Smooth muscle cell (in vitro differentiated cells): ENCODE results near the gene ZNF485. TPM values are rescaled to one million over a fixed set of nuclear protein-coding genes. Genes with fewer than 3 reads are reported as not detected.

Source experiments
- DNase-seq: peaks from one replicate; lab custom pipeline; 2025; ENCODE audit not compliant: unreplicated experiment; lab: John Stamatoyannopoulos, UW
- H2AFZ ChIP-seq: fragments of 200-600 bp; sonication (generic); 2 replicates; pipeline ENCODE4 v1.6.0; 2016; ENCODE audit warnings: antibody characterized with exemption, low read depth, mild to moderate bottlenecking
- H3F3A ChIP-seq: fragments of 200-600 bp; sonication (generic); 2 replicates; pipeline ENCODE4 v1.6.0; 2017; ENCODE audit warnings: antibody characterized with exemption, low read depth
- H3K27ac ChIP-seq: fragments of 200-600 bp; sonication (generic); 2 replicates; pipeline ENCODE4 v1.5.1; 2016; ENCODE audit warnings: low read depth, mild to moderate bottlenecking
- H3K27me3 ChIP-seq: fragments of 200-600 bp; sonication (generic); 2 replicates; pipeline ENCODE4 v1.6.1; 2016; ENCODE audit warnings: low read depth, mild to moderate bottlenecking
- H3K36me3 ChIP-seq: fragments of 200-600 bp; sonication (generic); 2 replicates; pipeline ENCODE4 v1.5.1; 2016; ENCODE audit warnings: low read depth
- H3K4me1 ChIP-seq: fragments of 200-600 bp; sonication (generic); 2 replicates; pipeline ENCODE4 v1.5.1; 2016; ENCODE audit warnings: low read depth
- H3K4me2 ChIP-seq: fragments of 200-600 bp; sonication (generic); 2 replicates; pipeline ENCODE4 v1.6.0; 2016; ENCODE audit warnings: mild to moderate bottlenecking
- H3K4me3 ChIP-seq: fragments of 200-600 bp; sonication (generic); 2 replicates; pipeline ENCODE4 v1.5.1; 2016; ENCODE audit warnings: mild to moderate bottlenecking
- H3K79me2 ChIP-seq: fragments of 200-600 bp; sonication (generic); 2 replicates; pipeline ENCODE4 v1.6.0; 2016; ENCODE audit warnings: low read depth, mild to moderate bottlenecking
- H3K9ac ChIP-seq: fragments of 200-600 bp; sonication (generic); 2 replicates; pipeline ENCODE4 v1.6.0; 2016; ENCODE audit warnings: low read depth
- H3K9me3 ChIP-seq: fragments of 200-600 bp; sonication (generic); replicated peaks from 2 replicates; pipeline ENCODE4 v1.5.1; 2016; ENCODE audit warnings: low read depth
- H4K20me1 ChIP-seq: fragments of 200-600 bp; sonication (generic); 2 replicates; pipeline ENCODE4 v1.6.0; 2016; ENCODE audit warnings: low read depth
- CTCF ChIP-seq: fragments of 200-600 bp; sonication (generic); IDR thresholded peaks from 2 replicates; pipeline ENCODE4 v1.5.1; 2017; ENCODE audit warnings: borderline replicate concordance, mild to moderate bottlenecking, antibody characterized with exemption; ENCODE audit not compliant: insufficient read depth, poor library complexity, severe bottlenecking
- WGBS: methylation state at CpG from one replicate; pipeline ENCODE4 v1.1.7; 2016; ENCODE audit warnings: low lambda C conversion rate; 5-methylcytosine and 5-hydroxymethylcytosine counted together
- polyA plus RNA-seq: library from polyadenylated mRNA; unstranded; fragments of >200 nt; fragmentation: Nextera tagmentation; extraction: Ambion mirVana; gene quantifications from 2 replicates; pipeline ENCODE4 v1.2.1, GENCODE V29; 2016
- total RNA-seq: library from RNA; depleted of rRNA; stranded (reverse); fragments of >200 nt; gene quantifications from 2 replicates; pipeline ENCODE4 v1.2.3, GENCODE V29; 2014

The ZNF485 gene
- total and polyA plus RNA-seq, 2 experiments from 2014 or later: 1.8 to 2.9 TPM

GRCh38 chr10:43665054-43665453 lies 58.8 kb downstream of the ZNF485 start:
- no peaks in the 10 kb centered on the region for H4K20me1 ChIP-seq
- H3K27me3 ChIP-seq: no peaks in the 10 kb centered on the region
- no peaks in the 10 kb centered on the region for H3K4me1 ChIP-seq
- no peaks in the 10 kb centered on the region for H3K79me2 ChIP-seq
- DNase-seq: no peak
- no peaks in the 10 kb centered on the region for H3F3A ChIP-seq
- WGBS: 83% methylated on average over 3 of the region's 3 CpGs
- H3K4me2 ChIP-seq: no peak overlapping the region
- H3K36me3 ChIP-seq: no peaks in the 10 kb centered on the region
- H3K4me3 ChIP-seq: no peak overlapping the region
- no peak overlapping the region for H3K9ac ChIP-seq
- H3K9me3 ChIP-seq: no peaks in the 10 kb centered on the region
- no peak overlapping the region for H3K27ac ChIP-seq
- no peak for TF ChIP-seq CTCF
- no peak overlapping the region for H2AFZ ChIP-seq

GRCh38 chr10:43666552-43666951 lies 60.3 kb downstream of the ZNF485 start:
- no peak overlapping the region for H2AFZ ChIP-seq
- WGBS: 84% methylated on average over 9 of the region's 9 CpGs
- TF ChIP-seq CTCF: no peak
- H3K27ac ChIP-seq: no peak overlapping the region
- H3K4me1 ChIP-seq: no peaks in the 10 kb centered on the region
- no peaks in the 10 kb centered on the region for H3K79me2 ChIP-seq
- peak overlapping the region; percentile 91 for H3K4me2 ChIP-seq
- H3K9me3 ChIP-seq: no peaks in the 10 kb centered on the region
- H3K4me3 ChIP-seq: no peak overlapping the region
- H3F3A ChIP-seq: no peaks in the 10 kb centered on the region
- no peaks in the 10 kb centered on the region for H3K36me3 ChIP-seq
- no peak overlapping the region for H3K9ac ChIP-seq
- DNase-seq: no peak
- peaks cover 12% of the 10 kb centered on the region for H3K27me3 ChIP-seq
- H4K20me1 ChIP-seq: no peaks in the 10 kb centered on the region

GRCh38 chr10:43667317-43667731 lies 61.1 kb downstream of the ZNF485 start:
- peak; percentile 51 for TF ChIP-seq CTCF
- Histone ChIP-seq H2AFZ (peak overlapping the region; percentile 95), H3K27me3 (peaks cover 12% of the 10 kb centered on the region), H3K4me1 (no peaks in the 10 kb centered on the region), H3K79me2 (no peaks in the 10 kb centered on the region), H3K9ac (no peak overlapping the region), H3K9me3 (no peaks in the 10 kb centered on the region), H3K36me3 (no peaks in the 10 kb centered on the region), H4K20me1 (no peaks in the 10 kb centered on the region), H3F3A (no peaks in the 10 kb centered on the region), H3K27ac (no peak overlapping the region), H3K4me2 (peak overlapping the region; percentile 91), H3K4me3 (peak overlapping the region; percentile 51)
- DNase-seq: no peak
- WGBS: 4% methylated on average over 30 of the region's 35 CpGs

Other genes with a start within 250 kb of the ZNF485 start
- gene FXYD4, start 234.8 kb upstream of the ZNF485 start, total RNA-seq: not detected in 2 replicates
- gene FXYD4, start 234.8 kb upstream of the ZNF485 start, polyA plus RNA-seq: not detected in 2 replicates
- gene HNRNPF, start 197.3 kb upstream of the ZNF485 start, total RNA-seq: 112 and 119 TPM in 2 replicates
- gene HNRNPF, start 197.3 kb upstream of the ZNF485 start, polyA plus RNA-seq: 71.9 and 83.9 TPM in 2 replicates
- 6.4 and 9.6 TPM in 2 replicates for gene ZNF487, start 169.3 kb upstream of the ZNF485 start, total RNA-seq
- 4.6 and 5.1 TPM in 2 replicates for gene ZNF487, start 169.3 kb upstream of the ZNF485 start, polyA plus RNA-seq
- gene ZNF239, start 31.8 kb upstream of the ZNF485 start, total RNA-seq: 4.5 and 5.4 TPM in 2 replicates
- gene ZNF239, start 31.8 kb upstream of the ZNF485 start, polyA plus RNA-seq: 1.9 and 2.6 TPM in 2 replicates
- 26.6 and 40.6 TPM in 2 replicates for gene ZNF32, start 42.4 kb downstream of the ZNF485 start, total RNA-seq
- gene ZNF32, start 42.4 kb downstream of the ZNF485 start, polyA plus RNA-seq: 30.9 and 36.3 TPM in 2 replicates